Epithelial cell of umbilical artery (primary cell): ENCODE results near the gene ADCY4. TPM values are rescaled to one million over a fixed set of nuclear protein-coding genes. Genes with fewer than 3 reads are reported as not detected.

ENCODE experiments used
- total RNA-seq: library from RNA; depleted of rRNA; stranded (reverse); fragments of >200 nt; gene quantifications from 2 replicates; pipeline ENCODE4 v1.2.3, GENCODE V29; 2014

ADCY4 gene
- 20.1 and 36.6 TPM in 2 replicates for total RNA-seq

GRCh38 chr14:24334431-24335291 is at the start of gene ADCY4:
Gene ADCY4 (minus strand): TSS chr14:24335071. CDS start chr14:24334652, 419 bp downstream.

GRCh38 chr14:24367514-24368211 is 32.8 kb upstream of the ADCY4 start, which contains the start of gene NFATC4:
Gene NFATC4 (plus strand): TSS chr14:24368184. CDS start chr14:24368341, 157 bp downstream.

GRCh38 chr14:24339284-24340151 is 4.6 kb upstream of the ADCY4 start, which contains the start of gene RIPK3:
Gene RIPK3 (minus strand): TSS chr14:24339991. CDS start chr14:24339826, 165 bp downstream.

GRCh38 chr14:24310646-24311604 is 23.9 kb downstream of the ADCY4 start, which contains the start of gene LTB4R:
Gene LTB4R (plus strand): TSS chr14:24311502. CDS start chr14:24315652, 4,150 bp downstream.

GRCh38 chr14:24309538-24310264 is 25.2 kb downstream of the ADCY4 start, which contains the start of gene LTB4R2:
Gene LTB4R2 (plus strand): TSS chr14:24310140. CDS start chr14:24310665, 525 bp downstream.

GRCh38 chr14:24307575-24308341 is 27.1 kb downstream of the ADCY4 start, which contains the start of gene CIDEB:
Gene CIDEB (minus strand): TSS chr14:24307977. CDS start chr14:24307858, 119 bp downstream.

GRCh38 chr14:24299255-24300191 is 35.3 kb downstream of the ADCY4 start, which contains the start of the genes DHRS1 and NOP9:
Gene DHRS1 (minus strand): TSS chr14:24299780. CDS start chr14:24299106, 674 bp downstream.
Gene NOP9 (plus strand): TSS chr14:24299850. CDS start chr14:24299955, 105 bp downstream.

GRCh38 chr14:24271134-24271833 is 63.6 kb downstream of the ADCY4 start, which contains the start of gene RABGGTA:
Gene RABGGTA (minus strand): TSS chr14:24271597. CDS start chr14:24271115, 482 bp downstream.

Other genes starting within 250 kb of the ADCY4 start
- gene PCK2, start 240.8 kb downstream of the ADCY4 start, total RNA-seq: 10.4 and 21.4 TPM in 2 replicates
- gene DCAF11, start 220.3 kb downstream of the ADCY4 start, total RNA-seq: 43.5 and 91.6 TPM in 2 replicates
- 0.32 and 0.76 TPM in 2 replicates for gene NRL, start 220.1 kb downstream of the ADCY4 start, total RNA-seq
- gene FITM1, start 204.4 kb downstream of the ADCY4 start, total RNA-seq: under 0.01 TPM in 1 of 2 replicates, not detected in the other
- 105 and 223 TPM in 2 replicates for gene PSME1, start 198.9 kb downstream of the ADCY4 start, total RNA-seq
- gene EMC9, start 193.5 kb downstream of the ADCY4 start, total RNA-seq: 30.5 and 34.3 TPM in 2 replicates
- gene PSME2, start 188.5 kb downstream of the ADCY4 start, total RNA-seq: 88.0 and 158 TPM in 2 replicates
- 37.4 and 47.7 TPM in 2 replicates for gene RNF31, start 187.6 kb downstream of the ADCY4 start, total RNA-seq
- gene IRF9, start 173.8 kb downstream of the ADCY4 start, total RNA-seq: 36.4 and 131 TPM in 2 replicates
- gene REC8, start 163.0 kb downstream of the ADCY4 start, total RNA-seq: 2.6 and 13.4 TPM in 2 replicates
- gene IPO4, start 146.3 kb downstream of the ADCY4 start, total RNA-seq: 33.1 and 43.2 TPM in 2 replicates
- gene TM9SF1, start 139.6 kb downstream of the ADCY4 start, total RNA-seq: 48.7 and 71.6 TPM in 2 replicates
- not detected in 2 replicates for gene TSSK4, start 129.4 kb downstream of the ADCY4 start, total RNA-seq
- gene CHMP4A, start 121.6 kb downstream of the ADCY4 start, total RNA-seq: 28.3 and 54.1 TPM in 2 replicates
- 16.9 and 28.1 TPM in 2 replicates for gene MDP1, start 119.0 kb downstream of the ADCY4 start, total RNA-seq
- 201 and 492 TPM in 2 replicates for gene NEDD8, start 102.7 kb downstream of the ADCY4 start, total RNA-seq
- gene GMPR2, start 102.1 kb downstream of the ADCY4 start, total RNA-seq: 81.2 and 135 TPM in 2 replicates
- 58.2 and 60.7 TPM in 2 replicates for gene TINF2, start 92.4 kb downstream of the ADCY4 start, total RNA-seq
- gene TGM1, start 71.9 kb downstream of the ADCY4 start, total RNA-seq: 0.65 and 0.91 TPM in 2 replicates
- gene RABGGTA, start 63.5 kb downstream of the ADCY4 start, total RNA-seq: 13.2 and 27.3 TPM in 2 replicates
- 3.6 and 19.0 TPM in 2 replicates for gene DHRS1, start 35.3 kb downstream of the ADCY4 start, total RNA-seq
- 22.4 and 26.6 TPM in 2 replicates for gene NOP9, start 35.2 kb downstream of the ADCY4 start, total RNA-seq
- gene CIDEB, start 27.1 kb downstream of the ADCY4 start, total RNA-seq: 0.32 and 3.2 TPM in 2 replicates
- 2.6 and 5.0 TPM in 2 replicates for gene LTB4R2, start 24.9 kb downstream of the ADCY4 start, total RNA-seq
- gene LTB4R, start 23.6 kb downstream of the ADCY4 start, total RNA-seq: 0.65 and 3.0 TPM in 2 replicates
- gene RIPK3, start 4.9 kb upstream of the ADCY4 start, total RNA-seq: 5.5 and 6.7 TPM in 2 replicates
- gene NFATC4, start 33.1 kb upstream of the ADCY4 start, total RNA-seq: 21.8 and 25.1 TPM in 2 replicates
- 12.2 and 14.3 TPM in 2 replicates for gene NYNRIN, start 63.9 kb upstream of the ADCY4 start, total RNA-seq
- gene CBLN3, start 94.6 kb upstream of the ADCY4 start, total RNA-seq: 0.32 and 0.76 TPM in 2 replicates
- 62.0 and 71.4 TPM in 2 replicates for gene KHNYN, start 94.9 kb upstream of the ADCY4 start, total RNA-seq
- 8.1 and 9.6 TPM in 2 replicates for gene SDR39U1, start 107.7 kb upstream of the ADCY4 start, total RNA-seq
- not detected in 2 replicates for gene CMA1, start 173.2 kb upstream of the ADCY4 start, total RNA-seq
- gene CTSG, start 241.2 kb upstream of the ADCY4 start, total RNA-seq: not detected in 2 replicates